Peyer's patch (tissue), 4 donors: Measurements from ENCODE around the gene PIGR.

Experiments
- POLR2A ChIP-seq, 2 donors: fragments of 450-650 bp; IDR thresholded peaks; one replicate each; pipeline ENCODE4 v1.5.1; 2017; ENCODE audit warnings: antibody characterized with exemption in 2 of 2, mild to moderate bottlenecking in 2 of 2, moderate library complexity in 2 of 2
- TF ChIP-seq, protein P1 (sequence below), 6 experiments: fragments of 450-650 bp in 4 of 6; fragments of 200-600 bp in 2 of 6; sonication (generic) in 1 of 6; IDR thresholded peaks; one replicate each; pipeline ENCODE4 v1.5.1; 2017 to 2019; ENCODE audit warnings: antibody characterized with exemption in 6 of 6, mild to moderate bottlenecking in 3 of 6, moderate library complexity in 1 of 6

DNA sequence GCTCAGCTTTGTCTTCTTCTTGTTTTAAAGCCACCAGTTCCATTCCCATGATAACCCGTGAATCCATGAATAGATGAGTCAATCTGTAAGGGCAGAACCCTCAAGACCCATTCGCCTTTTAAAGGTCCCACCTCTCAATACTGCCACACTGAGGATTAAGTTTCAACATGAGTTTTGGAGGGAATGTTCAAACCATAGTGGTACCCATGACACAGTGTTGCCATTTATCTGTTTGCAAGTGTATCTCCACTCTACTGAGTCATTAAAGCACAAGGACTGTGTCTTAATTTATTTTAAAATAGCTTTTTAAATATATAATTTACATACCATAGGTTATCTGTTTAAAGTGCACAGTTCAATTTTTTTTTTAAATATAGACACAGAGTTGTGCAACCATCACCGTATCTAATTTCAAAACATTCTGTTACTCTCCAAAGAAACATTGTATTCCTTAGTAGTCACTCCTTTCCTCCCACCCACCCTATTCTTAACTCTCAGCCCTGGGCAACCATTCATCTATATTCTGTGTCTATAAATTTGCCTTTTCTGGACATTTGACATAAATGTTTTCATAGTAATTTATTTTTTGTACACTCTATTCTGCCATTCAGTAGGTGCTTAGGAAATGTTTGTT, 53.8 kb downstream of the PIGR start:
- TF ChIP-seq, protein P1, sequence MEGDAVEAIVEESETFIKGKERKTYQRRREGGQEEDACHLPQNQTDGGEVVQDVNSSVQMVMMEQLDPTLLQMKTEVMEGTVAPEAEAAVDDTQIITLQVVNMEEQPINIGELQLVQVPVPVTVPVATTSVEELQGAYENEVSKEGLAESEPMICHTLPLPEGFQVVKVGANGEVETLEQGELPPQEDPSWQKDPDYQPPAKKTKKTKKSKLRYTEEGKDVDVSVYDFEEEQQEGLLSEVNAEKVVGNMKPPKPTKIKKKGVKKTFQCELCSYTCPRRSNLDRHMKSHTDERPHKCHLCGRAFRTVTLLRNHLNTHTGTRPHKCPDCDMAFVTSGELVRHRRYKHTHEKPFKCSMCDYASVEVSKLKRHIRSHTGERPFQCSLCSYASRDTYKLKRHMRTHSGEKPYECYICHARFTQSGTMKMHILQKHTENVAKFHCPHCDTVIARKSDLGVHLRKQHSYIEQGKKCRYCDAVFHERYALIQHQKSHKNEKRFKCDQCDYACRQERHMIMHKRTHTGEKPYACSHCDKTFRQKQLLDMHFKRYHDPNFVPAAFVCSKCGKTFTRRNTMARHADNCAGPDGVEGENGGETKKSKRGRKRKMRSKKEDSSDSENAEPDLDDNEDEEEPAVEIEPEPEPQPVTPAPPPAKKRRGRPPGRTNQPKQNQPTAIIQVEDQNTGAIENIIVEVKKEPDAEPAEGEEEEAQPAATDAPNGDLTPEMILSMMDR (IDR thresholded peaks at IDR 0.05), result no peak
- no peak for TF ChIP-seq POLR2A (IDR thresholded peaks at IDR 0.05)
